Pancreas (tissue), 10 donors: ENCODE data around the gene ITPK1. TPM values are rescaled to one million over a fixed set of nuclear protein-coding genes. Genes with fewer than 3 reads are reported as not detected.

Experiments
- ATAC-seq, 4 donors: fragments of 200-7000 bp; cut with Tn5 transposase; one replicate each; pipeline versions ENCODE4 v1.8.0 to v1.9.1; 2020; ENCODE audit warnings: mild to moderate bottlenecking in 4 of 4, moderate library complexity in 4 of 4
- DNase-seq, 6 donors: peaks; one replicate each; pipeline ENCODE4 v3.0.0-alpha.2; 2020
- FAIRE-seq: peaks from 2 replicates; lab custom pipeline; 2012; peaks lifted over from hg19 to GRCh38; lab: Jason Lieb, UNC
- H3K27ac ChIP-seq, 4 donors: fragments of 200-600 bp; sonication (generic); 1 replicate in 3 of 4; 2 replicates in 1 of 4; pipeline versions ENCODE4 v1.5.0 to v1.8.0; 2020
- H3K27me3 ChIP-seq, 4 donors: fragments of 200-600 bp; one replicate each; pipeline ENCODE4 v1.8.0; 2021
- H3K36me3 ChIP-seq, 3 donors: fragments of 200-600 bp; sonication (generic) in 1 of 3; one replicate each; pipeline versions ENCODE4 v1.5.0 to v1.8.0; 2020 to 2021
- H3K4me1 ChIP-seq, 3 donors: fragments of 200-600 bp; one replicate each; pipeline ENCODE4 v1.8.0; 2021
- H3K4me3 ChIP-seq, 4 donors: fragments of 200-600 bp; sonication (generic) in 2 of 4; one replicate each; pipeline versions ENCODE4 v1.5.0 to v1.8.0; 2020 to 2021
- H3K9me3 ChIP-seq, 4 donors: fragments of 200-600 bp; one replicate each; pipeline ENCODE4 v1.8.0; 2021
- WGBS, 2 donors: extraction: QIAGEN DNeasy Blood & Tissue Kit; methylation state at CpG; one replicate each; pipeline ENCODE4 v1.1.7; 2013; 5-methylcytosine and 5-hydroxymethylcytosine counted together
- intact Hi-C, 3 donors: fragments of 100-400 bp; cut with DNase I; formaldehyde crosslinking; loops; one replicate each; pipeline versions ENCODE4 v1.11.1 to v1.14.2; 2022
- polyA plus RNA-seq, 2 donors: library from polyadenylated mRNA; stranded (reverse); fragments of 200-250 nt; gene quantifications; one replicate each; pipeline ENCODE4 v1.2.3, GENCODE V29; 2013
- total RNA-seq, 6 donors: library from RNA; stranded (reverse); fragmentation: NEBNext Ultra II Directional in 4 of 6; extraction: Animal tissue kit (Norgen Biotek cat#: 25700) in 4 of 6; gene quantifications; one replicate each; pipeline versions ENCODE4 v1.2.1 to v1.2.4, GENCODE V29; 2021 to 2023
- TF ChIP-seq, protein P1 (sequence below), 4 donors: fragments of 200-600 bp; sonication (generic) in 3 of 4; IDR thresholded peaks; one replicate each; pipeline versions ENCODE4 v1.5.0 to v1.8.0; 2021; ENCODE audit warnings: antibody characterized with exemption in 4 of 4
- donor health status: healthy with polysubstance abuse.
- donor health status: DM: no; HTN: no; CAD: no; lungs with moderate emphysema.
- donor health status: DM: no; HTN: no; CAD: no.
- donor health status: control.
- donor health status: control.
- donor health status: Bipolar disorder and iron deficiency.
- donor health status: DM: yes; HTN: yes; CAD: no.
- donor health status: DM: no; HTN: no; CAD: no.
- donor health status: DM: no; HTN: no; CAD: no.
- donor health status: DM: yes; HTN: yes; CAD: no.

The ITPK1 gene
- total and polyA plus RNA-seq, 8 donors = 23.2 to 38.3 (median 33.0) TPM

DNA sequence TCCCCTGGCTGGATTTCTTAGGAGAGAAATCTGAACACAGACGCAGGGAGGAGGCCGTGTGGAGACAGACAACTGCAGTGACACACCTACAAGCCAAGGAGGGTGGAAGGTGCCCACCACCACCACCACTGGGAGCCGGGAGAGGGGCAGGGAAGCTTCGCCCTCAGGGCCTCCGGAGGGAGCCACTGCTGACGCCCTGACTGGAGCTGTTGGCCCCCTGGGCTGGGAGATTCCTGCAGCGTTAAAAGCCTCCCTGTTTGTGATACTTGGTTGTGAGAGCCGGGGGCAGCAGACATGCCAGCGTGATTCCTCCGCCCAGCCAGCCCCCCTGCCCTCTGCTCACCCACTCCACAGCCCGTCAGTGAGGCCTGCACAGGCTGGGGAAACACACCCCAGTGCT, 120.8 kb downstream of the ITPK1 start:
- DNase-seq (peak in 2 of 6 donors; percentile 7 to 50), ATAC-seq (no peak), FAIRE-seq (no peak)
- H3K27ac ChIP-seq = no peak overlapping the region
- no peaks in the 10 kb centered on the region for H3K27me3 ChIP-seq
- no peaks in the 10 kb centered on the region for H3K9me3 ChIP-seq
- H3K36me3 ChIP-seq = no peaks in the 10 kb centered on the region
- TF ChIP-seq, protein P1, sequence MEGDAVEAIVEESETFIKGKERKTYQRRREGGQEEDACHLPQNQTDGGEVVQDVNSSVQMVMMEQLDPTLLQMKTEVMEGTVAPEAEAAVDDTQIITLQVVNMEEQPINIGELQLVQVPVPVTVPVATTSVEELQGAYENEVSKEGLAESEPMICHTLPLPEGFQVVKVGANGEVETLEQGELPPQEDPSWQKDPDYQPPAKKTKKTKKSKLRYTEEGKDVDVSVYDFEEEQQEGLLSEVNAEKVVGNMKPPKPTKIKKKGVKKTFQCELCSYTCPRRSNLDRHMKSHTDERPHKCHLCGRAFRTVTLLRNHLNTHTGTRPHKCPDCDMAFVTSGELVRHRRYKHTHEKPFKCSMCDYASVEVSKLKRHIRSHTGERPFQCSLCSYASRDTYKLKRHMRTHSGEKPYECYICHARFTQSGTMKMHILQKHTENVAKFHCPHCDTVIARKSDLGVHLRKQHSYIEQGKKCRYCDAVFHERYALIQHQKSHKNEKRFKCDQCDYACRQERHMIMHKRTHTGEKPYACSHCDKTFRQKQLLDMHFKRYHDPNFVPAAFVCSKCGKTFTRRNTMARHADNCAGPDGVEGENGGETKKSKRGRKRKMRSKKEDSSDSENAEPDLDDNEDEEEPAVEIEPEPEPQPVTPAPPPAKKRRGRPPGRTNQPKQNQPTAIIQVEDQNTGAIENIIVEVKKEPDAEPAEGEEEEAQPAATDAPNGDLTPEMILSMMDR (IDR thresholded peaks at IDR 0.05) = no peak
- no peak overlapping the region for H3K4me3 ChIP-seq
- WGBS, 2 donors = 96 to 98% methylated on average over 11 of the region's 11 CpGs
- intact Hi-C loops = no loop called here
- peaks cover 8 to 11% (median 10%) of the 10 kb centered on the region in 3 donors for H3K4me1 ChIP-seq

DNA sequence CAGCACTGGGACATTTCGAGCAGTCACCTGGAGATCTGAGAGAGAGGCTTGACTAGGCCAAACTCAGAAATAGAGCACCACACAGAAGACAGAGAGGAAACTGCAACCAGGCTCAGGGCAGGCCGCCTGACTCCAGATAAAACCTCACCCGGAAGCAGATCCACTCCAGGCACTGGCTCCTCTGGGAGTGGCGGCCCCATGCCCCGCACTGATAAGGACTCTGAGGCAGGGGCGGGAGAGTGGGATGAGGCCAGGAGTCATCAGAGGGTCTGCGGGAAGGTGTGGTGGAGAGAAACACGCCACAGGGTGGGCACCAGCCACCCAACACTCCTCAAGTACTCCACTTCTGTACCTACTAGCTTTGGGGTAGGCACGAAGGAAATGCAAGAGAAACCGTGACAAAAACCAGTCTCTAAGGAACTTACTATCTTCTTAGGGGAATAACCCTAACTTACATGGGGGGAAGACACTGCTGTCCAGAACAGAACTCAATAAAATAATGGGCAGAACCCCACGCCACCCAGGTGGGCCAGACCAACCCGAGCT, 121.5 kb downstream of the ITPK1 start:
- no peaks in the 10 kb centered on the region for H3K9me3 ChIP-seq
- no peaks in the 10 kb centered on the region for H3K36me3 ChIP-seq
- 91 to 92% methylated on average over 12 of the region's 12 CpGs for WGBS, 2 donors
- peak in 1 of 6 donors; percentile 8 for DNase-seq
- no peak for ATAC-seq
- FAIRE-seq = no peak
- intact Hi-C loops = no loop called here
- no peaks in the 10 kb centered on the region for H3K27me3 ChIP-seq
- H3K27ac ChIP-seq = no peak overlapping the region
- TF ChIP-seq, protein P1 (IDR thresholded peaks at IDR 0.05) = no peak
- H3K4me1 ChIP-seq = peaks cover 8 to 11% (median 10%) of the 10 kb centered on the region in 3 donors
- no peak overlapping the region for H3K4me3 ChIP-seq

DNA sequence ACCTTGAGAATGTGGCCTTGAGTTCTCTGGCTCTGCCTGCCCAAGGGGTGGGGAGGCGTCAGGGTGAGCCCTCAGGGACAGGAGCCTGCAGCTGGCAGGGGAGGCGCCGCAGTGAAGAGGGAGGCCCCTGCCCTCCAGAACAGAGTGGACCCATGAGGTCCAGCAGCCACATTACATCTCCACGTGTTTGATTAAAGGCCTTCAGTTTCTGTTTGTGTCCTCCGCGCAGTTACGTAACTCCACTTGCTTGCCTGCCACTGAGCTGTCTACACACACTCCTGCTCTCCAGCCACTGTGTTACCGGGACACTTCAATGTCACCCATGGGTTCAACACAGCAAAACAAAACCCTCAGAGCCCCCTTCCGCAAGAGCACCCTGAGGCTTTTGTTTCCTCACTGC, 122.4 kb downstream of the ITPK1 start:
- Histone ChIP-seq H3K4me1 (peaks cover 8 to 11% (median 10%) of the 10 kb centered on the region in 3 donors), H3K27ac (peak overlapping the region; percentile 15 to 62 (median 43)), H3K27me3 (no peaks in the 10 kb centered on the region), H3K4me3 (no peak overlapping the region), H3K9me3 (no peaks in the 10 kb centered on the region), H3K36me3 (no peaks in the 10 kb centered on the region)
- WGBS, 2 donors = 23 to 34% methylated on average over 9 of the region's 9 CpGs
- TF ChIP-seq, protein P1 (IDR thresholded peaks at IDR 0.05) = no peak
- DNase-seq (peak in 5 of 6 donors; percentile 36 to 55 (median 45)), ATAC-seq (peak; percentile 79 to 91 (median 84)), FAIRE-seq (no peak)
- intact Hi-C loops = no loop called here

DNA sequence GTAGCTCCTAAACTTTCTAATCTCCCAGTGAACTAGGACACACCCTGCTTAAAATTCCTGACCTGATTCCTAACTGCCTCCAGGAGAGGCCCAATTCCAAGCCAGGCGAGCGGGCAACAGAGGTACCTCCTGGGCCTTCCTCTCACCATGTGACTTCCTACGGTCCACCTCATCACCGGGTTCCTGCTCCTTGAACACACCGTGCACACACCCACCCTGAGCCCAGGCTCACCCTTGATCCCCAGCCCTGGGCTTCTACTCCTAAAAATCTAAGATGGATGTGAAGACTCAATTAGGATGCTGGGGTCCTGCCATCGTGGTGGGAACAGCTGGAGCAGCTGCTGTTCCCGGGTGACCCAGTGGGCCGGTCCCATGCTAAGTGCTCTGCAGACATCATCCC, 124.2 kb downstream of the ITPK1 start:
- Histone ChIP-seq H3K27ac (no peak overlapping the region), H3K9me3 (no peaks in the 10 kb centered on the region), H3K27me3 (no peaks in the 10 kb centered on the region), H3K36me3 (no peaks in the 10 kb centered on the region), H3K4me1 (peaks cover 8 to 15% (median 10%) of the 10 kb centered on the region in 3 donors), H3K4me3 (no peak overlapping the region)
- ATAC-seq (no peak), DNase-seq (peak in 2 of 6 donors; percentile 8 to 30), FAIRE-seq (no peak)
- WGBS, 2 donors = 95 to 97% methylated on average over 8 of the region's 8 CpGs
- intact Hi-C loops = no loop called here
- TF ChIP-seq, protein P1 (IDR thresholded peaks at IDR 0.05) = no peak
